ENCODE results near the gene PPP1R13B.

The PPP1R13B gene

DNA sequence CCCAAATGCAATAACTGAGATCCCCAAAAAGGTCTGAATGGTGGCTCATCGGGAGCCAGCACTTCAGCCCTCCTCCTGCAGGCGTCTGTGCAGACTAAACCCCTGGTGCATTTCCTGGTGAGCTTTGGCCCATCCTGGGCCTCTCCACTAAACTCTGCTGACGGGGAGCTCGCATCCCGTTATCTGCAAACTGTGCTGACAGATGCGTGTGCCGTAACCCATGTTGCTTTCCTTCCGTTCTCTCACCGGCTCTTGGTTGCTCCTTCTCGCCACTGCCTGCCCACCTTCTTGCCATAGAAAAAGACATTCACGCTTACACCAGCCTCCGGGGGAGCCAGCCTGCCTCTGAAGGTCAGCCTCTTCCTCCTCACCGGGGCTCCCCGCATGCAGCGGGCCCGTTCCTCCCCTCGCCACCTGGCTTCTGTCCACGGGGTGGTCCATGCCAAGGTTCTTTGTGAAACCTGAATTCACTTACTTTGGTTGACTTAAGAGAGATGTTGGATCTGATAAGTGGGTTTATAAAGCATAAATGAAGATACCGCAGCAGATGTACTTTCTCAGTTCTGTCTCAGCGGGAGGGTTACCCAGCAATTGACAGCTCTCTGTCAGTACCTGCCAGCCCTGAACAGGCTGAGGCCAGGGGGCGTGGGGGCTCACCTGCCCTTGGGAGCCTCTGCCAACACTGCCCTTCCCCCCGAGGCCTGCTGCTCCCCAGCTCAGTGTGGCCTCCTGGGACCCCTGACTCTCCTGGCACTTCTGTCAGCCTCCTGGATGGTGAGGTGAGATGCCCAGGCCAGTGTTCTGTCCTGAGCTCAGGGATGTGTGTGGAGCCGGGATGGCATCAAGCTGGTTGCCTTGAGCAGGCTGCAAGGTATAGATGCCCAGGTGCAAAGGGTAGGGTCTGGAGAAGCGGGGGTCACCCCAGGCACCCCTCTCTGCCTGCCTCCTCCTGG, 117.6 kb downstream of the PPP1R13B start:
- no peak for DNase-seq

- no peak for DNase-seq
Observed at GRCh38 chr14:103728721-103729120, 118.7 kb downstream of the PPP1R13B start.

DNA sequence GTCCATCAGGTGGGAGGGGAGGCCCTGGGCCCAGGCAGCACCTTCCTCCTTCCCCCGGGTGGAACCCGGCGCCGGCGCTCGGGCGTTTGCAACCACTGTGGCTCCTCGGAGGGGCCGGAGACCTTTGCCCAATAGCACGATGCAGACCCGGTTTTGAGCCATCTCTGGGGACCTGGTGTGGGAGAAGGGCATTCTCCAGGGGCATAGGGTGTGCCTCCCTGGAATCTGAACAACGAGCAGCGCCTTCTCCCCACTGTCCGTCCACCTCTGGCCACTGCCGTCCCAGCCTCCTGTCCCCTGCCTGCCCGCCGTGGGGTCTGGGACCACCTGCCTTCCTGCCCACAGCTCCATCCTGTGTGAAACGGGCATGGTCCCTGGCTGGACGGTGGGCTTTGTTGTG, 119.2 kb downstream of the PPP1R13B start:
- no peak for DNase-seq

DNA sequence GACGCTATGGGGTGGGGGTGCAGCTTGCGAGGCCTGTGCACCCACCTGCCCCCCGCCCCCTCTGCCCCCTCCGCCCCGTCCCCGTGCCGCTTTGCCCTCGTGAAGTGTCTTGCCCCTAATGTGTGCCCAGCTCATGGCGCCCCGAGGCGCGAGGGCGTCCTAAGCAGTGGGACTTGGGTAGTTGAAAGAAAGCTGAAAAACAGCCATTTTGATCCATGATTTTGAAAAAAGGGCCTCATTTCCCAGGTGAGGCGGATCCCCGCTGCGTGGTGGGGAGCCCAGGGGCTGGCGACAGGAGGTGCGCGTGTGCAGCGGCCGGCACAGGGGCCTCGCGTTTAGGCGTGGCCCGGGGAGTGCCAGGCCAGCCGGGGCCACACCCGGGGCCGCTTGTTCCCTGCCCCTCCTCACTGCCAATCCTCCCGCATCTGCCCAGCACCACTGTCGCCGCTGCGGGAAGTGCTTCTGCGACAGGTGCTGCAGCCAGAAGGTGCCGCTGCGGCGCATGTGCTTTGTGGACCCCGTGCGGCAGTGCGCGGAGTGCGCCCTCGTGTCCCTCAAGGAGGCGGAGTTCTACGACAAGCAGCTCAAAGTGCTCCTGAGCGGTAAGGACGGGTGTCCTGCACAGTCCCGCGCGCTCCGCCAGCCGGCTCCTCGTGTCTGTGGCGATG, 119.9 kb downstream of the PPP1R13B start:
- DNase-seq: no peak

DNA sequence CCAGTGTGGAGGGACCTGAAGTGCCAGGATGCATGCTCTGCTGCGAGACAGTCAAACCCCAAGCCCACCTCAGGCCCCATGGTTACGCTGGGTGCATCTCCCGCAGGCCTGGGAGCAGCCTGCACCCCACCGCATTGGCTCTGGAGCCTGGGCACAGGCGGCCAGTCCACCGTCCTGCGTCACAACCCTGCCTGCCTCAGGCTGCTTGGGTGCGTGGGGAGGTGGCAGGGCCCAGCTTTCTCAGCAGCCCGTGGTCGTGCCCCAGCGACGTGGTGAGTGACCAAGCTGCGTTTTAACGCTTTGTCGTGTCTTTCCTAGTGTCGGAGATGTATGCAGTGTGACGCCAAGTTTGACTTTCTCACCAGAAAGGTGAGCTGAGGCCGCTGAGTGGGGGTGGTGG, 120.9 kb downstream of the PPP1R13B start:
- DNase-seq: no peak

DNA sequence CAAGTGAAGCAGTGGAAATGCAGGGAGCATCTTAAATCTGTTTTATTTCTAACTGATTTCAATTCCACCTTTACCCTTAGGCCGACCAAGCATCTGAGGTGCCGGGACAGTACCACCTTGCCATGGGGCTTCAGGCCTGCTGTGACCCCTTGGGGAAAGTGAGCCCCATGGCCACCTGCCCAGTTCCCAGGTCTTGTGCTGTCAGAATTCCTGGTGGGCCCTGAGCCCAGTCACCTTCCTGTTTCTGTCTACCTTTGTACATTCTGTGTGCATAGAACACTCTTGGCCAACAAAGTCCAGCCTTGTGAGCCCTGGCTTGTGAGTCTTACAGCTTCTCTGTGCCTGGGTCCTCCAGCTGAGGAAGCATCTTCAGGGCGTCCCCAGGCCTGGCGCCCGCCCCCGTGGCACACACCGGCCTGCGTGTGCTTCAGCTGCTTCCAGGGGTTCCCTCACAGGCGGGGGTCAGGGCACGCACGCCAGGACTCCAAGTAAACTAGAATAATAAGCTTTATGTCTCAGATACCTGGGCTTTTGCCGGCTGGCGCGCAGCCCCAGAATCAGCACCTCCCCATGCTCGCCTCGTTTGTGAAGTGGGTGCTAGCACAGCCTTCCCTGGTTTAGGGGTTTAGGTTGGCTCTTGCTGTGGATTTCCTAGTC, 121.5 kb downstream of the PPP1R13B start:
- DNase-seq: no peak

- no peak for DNase-seq
Observed at GRCh38 chr14:103725001-103725682, 122.2 kb downstream of the PPP1R13B start.

- DNase-seq: no peak
Observed at GRCh38 chr14:103724116-103724515, 123.3 kb downstream of the PPP1R13B start.

DNA sequence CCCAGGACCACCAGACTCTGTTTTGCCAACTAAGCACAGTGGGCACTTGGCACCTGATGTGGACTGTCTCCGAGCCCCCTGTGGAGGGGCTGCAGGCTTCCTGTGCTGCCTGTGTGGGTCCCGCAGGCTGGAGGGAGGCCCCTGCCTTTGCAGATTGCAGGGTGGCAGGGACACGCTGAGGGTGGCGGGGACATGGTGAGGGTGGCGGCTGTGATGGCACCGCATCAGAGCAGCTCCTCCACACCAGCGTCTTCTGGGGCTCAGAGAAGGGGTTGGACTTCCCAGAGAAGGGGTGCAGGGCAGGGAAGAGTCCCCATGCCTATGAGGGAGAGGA, 123.7 kb downstream of the PPP1R13B start:
- no peak for DNase-seq

DNA sequence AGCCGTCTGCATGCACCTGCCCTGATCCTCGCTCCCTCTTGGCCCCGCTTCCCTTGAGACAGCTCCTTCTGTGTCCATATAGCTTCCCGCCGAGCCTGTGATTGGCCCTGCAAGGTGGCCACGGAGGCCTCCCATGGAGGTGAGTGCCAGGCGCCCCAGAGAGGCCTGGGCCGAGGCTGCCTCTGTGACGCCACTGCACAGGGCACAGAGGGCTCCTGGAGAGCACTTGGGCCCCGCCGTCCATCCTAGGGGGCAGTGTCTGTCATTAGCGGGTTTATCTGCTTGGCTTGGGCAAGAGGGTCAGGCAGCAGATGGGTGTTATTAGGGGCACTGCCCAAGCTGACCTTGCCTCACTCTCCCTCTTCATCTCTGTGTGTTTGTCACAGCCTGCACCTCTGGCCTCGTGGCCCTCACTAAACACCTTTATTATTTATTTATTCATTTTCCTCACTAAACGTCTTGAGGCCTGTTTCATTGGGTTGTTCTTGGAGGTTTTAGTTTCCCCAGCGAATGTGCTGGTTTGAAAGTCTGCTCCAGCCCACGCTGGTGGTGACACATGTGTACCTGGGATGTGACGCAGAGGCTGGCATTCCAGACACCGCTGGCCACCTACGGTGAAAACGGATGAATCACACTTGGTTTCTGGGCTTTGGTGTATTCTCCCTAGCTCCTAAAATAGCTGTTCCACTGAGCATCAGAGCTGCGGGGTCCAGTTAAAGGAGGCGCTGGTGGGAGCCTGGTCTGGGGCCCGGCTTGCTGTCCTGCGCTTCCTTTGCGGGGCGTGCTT, 125.8 kb downstream of the PPP1R13B start:
- no peak for DNase-seq

DNA sequence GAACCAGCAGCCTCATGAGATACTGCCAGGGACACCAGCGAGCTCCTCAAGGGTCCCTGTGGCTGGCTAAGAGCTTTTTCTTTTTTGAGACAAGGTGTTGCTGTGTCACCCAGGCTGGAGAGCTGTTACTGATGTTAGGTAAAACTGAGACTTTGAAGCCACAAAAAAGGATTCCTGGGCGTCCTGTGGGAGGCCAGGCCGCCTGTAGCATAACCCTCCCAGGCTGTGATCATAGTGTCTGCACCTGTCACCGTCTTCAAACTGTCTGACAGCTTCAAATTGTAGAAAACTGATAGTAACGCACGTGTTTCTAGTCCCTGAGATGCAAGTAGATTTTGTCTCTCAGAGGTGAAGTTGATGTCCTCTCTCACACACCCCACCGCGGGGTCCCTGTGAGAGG, 127.6 kb downstream of the PPP1R13B start:
- DNase-seq: no peak

- DNase-seq: no peak
Observed at GRCh38 chr14:103718572-103718971, 128.8 kb downstream of the PPP1R13B start.

DNA sequence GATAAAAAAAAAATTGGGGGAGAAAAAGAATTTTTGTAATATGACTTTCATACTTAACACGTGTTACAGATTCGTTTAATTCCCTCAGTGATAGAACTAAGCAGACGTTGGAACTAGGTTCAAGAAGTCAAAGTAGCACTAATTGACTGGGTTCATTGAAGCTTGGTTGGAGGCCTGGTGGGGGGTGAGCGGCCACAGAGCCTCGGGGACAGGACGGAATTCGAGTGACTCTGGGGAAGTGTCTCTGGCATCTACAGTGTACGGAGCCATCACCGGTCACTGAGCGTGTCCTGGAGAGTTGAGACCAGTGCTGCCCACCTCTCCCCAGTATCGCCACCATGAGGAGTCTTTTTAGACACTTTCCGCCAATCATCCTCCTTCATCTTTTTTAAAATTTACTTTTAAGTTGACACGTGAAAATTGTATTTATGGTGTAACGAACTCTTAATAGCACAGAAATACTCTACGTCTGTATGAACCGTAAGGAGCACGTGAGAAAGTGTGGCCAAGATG, 130.4 kb downstream of the PPP1R13B start:
- DNase-seq: no peak

DNA sequence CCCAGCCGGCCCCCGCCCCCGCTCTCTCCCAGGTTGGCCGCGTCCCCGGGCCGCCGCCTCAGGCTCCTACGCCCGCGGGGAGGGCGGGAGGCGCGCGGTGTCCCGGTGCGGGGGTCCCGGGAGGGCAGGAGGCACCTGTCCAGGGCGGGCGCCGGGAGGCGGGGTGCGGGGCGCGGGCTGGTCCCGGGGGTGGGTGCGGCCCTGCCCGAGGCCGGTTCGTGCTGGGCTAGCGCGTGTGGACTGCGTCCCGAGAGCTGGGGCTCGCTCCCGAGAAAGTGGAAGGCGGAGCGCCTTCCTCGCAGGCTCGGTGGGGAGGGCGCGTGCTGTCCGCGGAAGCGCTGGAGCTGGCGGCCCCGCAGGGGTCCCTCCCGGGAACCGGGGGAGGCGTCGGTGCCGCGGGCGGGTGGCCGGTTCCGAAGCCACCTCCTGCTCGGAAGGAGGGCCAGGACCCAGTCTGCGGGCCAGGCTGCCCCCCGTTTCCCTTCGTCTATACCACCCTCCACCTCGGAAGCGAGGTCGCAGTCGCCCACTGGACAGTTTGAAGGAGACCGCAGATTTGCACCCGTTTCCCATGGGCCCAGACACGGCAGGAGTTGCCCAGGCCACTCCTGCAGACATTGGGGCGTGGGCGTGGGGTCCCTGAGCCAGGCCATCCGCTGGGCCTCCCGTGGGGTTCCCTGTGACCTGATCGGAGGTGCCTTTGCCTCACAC, 131.1 kb downstream of the PPP1R13B start:
- no peak for DNase-seq

- DNase-seq: peak; percentile 94
Observed at GRCh38 chr14:103715052-103716000, 132.0 kb downstream of the PPP1R13B start, which contains the start of the genes XRCC3 and ZFYVE21. Gene XRCC3, minus strand, starts transcription at chr14:103715451. Its CDS starts 4,364 bp downstream, at chr14:103711087. Gene ZFYVE21, plus strand, starts transcription at chr14:103715810. Its CDS starts 32 bp downstream, at chr14:103715842.

GRCh38 chr14:103714063-103714724, 133.2 kb downstream of the PPP1R13B start:
- DNase-seq: no peak

DNA sequence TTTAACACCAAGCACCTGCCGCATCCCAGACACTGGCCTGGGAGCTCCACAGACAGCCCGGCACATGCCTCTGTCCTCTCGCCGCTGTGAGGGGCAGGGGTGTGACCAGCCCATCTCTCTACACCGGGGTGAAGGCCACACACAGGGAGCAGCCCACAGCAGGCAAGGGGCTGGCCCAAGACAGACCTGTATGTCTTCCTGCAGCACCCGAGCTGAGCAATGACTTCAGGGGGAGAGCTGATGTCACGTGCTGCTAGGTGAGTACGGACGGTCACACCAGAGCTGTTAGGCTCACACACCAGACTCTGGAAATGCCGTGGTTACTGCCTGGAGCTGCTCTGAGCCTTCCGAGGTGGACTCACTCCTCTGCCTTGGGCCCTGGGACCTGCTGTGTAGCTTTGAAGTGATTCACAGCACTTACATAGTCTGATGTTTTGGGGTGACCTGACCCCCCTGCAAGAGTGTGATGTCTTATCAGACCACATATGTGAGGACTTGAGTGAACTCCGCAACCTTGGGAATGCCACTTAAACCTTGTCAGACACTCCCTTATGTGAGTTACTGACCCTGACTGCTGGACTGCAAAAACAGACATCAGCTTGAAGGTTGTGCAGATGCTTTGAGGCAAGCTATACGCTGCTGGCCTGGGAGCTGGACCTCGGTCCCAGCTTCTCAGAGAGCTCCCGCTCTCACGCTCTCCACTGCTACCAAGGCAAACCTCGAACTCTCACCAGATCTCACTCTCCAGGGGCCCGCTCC, 133.9 kb downstream of the PPP1R13B start:
- DNase-seq: no peak

DNA sequence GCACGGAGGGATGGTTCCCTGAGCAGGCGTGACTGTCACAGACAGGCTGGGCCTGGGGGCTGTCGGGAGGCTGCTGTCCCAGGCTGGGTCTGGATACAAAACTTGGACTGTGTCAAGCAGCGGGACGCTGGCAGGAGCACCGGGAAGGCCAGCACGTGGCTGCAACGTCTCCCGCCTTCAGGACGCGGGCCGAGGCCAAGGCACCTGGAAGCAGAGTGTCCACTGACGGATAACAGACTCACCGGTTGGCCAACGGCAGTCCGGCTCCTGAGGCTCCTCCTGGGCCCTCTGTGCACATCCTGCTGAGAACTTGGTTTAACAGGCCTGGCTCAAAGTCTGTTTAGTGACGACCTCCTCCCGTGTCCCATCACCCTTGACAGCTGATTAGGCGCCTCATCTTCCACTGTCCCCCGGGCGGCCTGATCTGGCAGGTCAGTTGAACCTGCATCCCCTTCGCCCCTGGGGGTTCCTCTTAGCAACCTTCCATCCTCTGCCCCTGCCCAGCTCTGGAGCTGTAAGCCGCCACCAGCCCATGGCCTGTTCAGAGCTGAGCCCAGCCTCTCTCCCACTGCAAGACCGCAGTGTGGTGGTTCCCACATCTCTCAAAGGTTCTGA, 134.6 kb downstream of the PPP1R13B start:
- no peak for DNase-seq

Measured in activated gamma-delta T cell (primary cell).